NOMO-1 treated with DMSO at 0.1 percent for 48 hours (cell line): Measurements from ENCODE around the gene TNFRSF8.

Experiments used
- DNase-seq: peaks from one replicate; lab custom pipeline; 2025; ENCODE audit not compliant: unreplicated experiment; lab: John Stamatoyannopoulos, UW

TNFRSF8 gene

GRCh38 chr1:12113433-12114339, 50.6 kb downstream of the TNFRSF8 start:
- no peak for DNase-seq

- no peak for DNase-seq
These were observed 51.2 kb downstream of the TNFRSF8 start for GRCh38 chr1:12114340-12114683.

- no peak for DNase-seq
These were observed 51.8 kb downstream of the TNFRSF8 start for GRCh38 chr1:12114916-12115315.

- no peak for DNase-seq
These were observed 58.3 kb downstream of the TNFRSF8 start for GRCh38 chr1:12121212-12122003.

- DNase-seq = no peak
These were observed 60.1 kb downstream of the TNFRSF8 start for GRCh38 chr1:12123172-12123571.

- DNase-seq = peak; percentile 62
These were observed 61.8 kb downstream of the TNFRSF8 start for GRCh38 chr1:12124693-12125421.

- no peak for DNase-seq
These were observed 62.6 kb downstream of the TNFRSF8 start for GRCh38 chr1:12125422-12126355.

GRCh38 chr1:12126781-12127180, 63.7 kb downstream of the TNFRSF8 start:
- no peak for DNase-seq

- DNase-seq = no peak
These were observed 64.2 kb downstream of the TNFRSF8 start for GRCh38 chr1:12127206-12127810.

GRCh38 chr1:12128120-12128519, 65.0 kb downstream of the TNFRSF8 start:
- no peak for DNase-seq

- no peak for DNase-seq
These were observed 66.5 kb downstream of the TNFRSF8 start for GRCh38 chr1:12129624-12130023.

GRCh38 chr1:12130466-12131130, 67.5 kb downstream of the TNFRSF8 start:
- no peak for DNase-seq

GRCh38 chr1:12132078-12132477, 69.0 kb downstream of the TNFRSF8 start:
- DNase-seq = no peak

GRCh38 chr1:12134716-12135115, 71.6 kb downstream of the TNFRSF8 start:
- DNase-seq = no peak

GRCh38 chr1:12135612-12136011, 72.5 kb downstream of the TNFRSF8 start:
- DNase-seq = no peak

GRCh38 chr1:12136916-12137610, 74.0 kb downstream of the TNFRSF8 start:
- no peak for DNase-seq

- no peak for DNase-seq
These were observed 75.4 kb downstream of the TNFRSF8 start for GRCh38 chr1:12138196-12139168.

GRCh38 chr1:12140016-12140415, 76.9 kb downstream of the TNFRSF8 start:
- no peak for DNase-seq
